Stimulated activated CD4-positive, alpha-beta T cell treated with anti-CD3 and anti-CD28 coated beads, Interleukin-12 subunit alpha, Interleukin-12 subunit beta, amount 100 ng/mL, for 4 hours (primary cell): Measurements from ENCODE around the gene ID1.
"Not testable (repeated sequence)": the region's sequence is repeated elsewhere in the genome, so short reads cannot be mapped to it uniquely, and the experiment has no call there.

ENCODE experiments used
- DNase-seq: peaks from one replicate; pipeline ENCODE4 v3.0.0-alpha.2; 2020

The ID1 gene

GRCh38 chr20:31573555-31574321 lies 31.4 kb upstream of the ID1 start:
- DNase-seq, result no peak

GRCh38 chr20:31574986-31575385 lies 30.1 kb upstream of the ID1 start:
- DNase-seq, result not testable (repeated sequence)

- no peak for DNase-seq
These were observed 28.3 kb upstream of the ID1 start for GRCh38 chr20:31576751-31577150.

GRCh38 chr20:31577194-31577593 lies 27.9 kb upstream of the ID1 start:
- no peak for DNase-seq

GRCh38 chr20:31578448-31579138 lies 26.5 kb upstream of the ID1 start:
- DNase-seq, result no peak

- no peak for DNase-seq
These were observed 25.8 kb upstream of the ID1 start for GRCh38 chr20:31579245-31579644.

- not testable (repeated sequence) for DNase-seq
These were observed 25.0 kb upstream of the ID1 start for GRCh38 chr20:31579941-31580651.

GRCh38 chr20:31580706-31581105 lies 24.4 kb upstream of the ID1 start:
- no peak for DNase-seq

- no peak for DNase-seq
These were observed 23.7 kb upstream of the ID1 start for GRCh38 chr20:31581391-31581790.

- no peak for DNase-seq
These were observed 17.3 kb upstream of the ID1 start for GRCh38 chr20:31587545-31588389.

GRCh38 chr20:31590717-31591225 lies 14.3 kb upstream of the ID1 start:
- DNase-seq, result no peak

GRCh38 chr20:31593221-31594001 lies 11.7 kb upstream of the ID1 start:
- no peak for DNase-seq

- no peak for DNase-seq
These were observed 11.0 kb upstream of the ID1 start for GRCh38 chr20:31594002-31594557.

- no peak for DNase-seq
These were observed 10.3 kb upstream of the ID1 start for GRCh38 chr20:31594558-31595379.

GRCh38 chr20:31595380-31595653 lies 9.8 kb upstream of the ID1 start:
- DNase-seq, result no peak

GRCh38 chr20:31595654-31596411 lies 9.3 kb upstream of the ID1 start:
- DNase-seq, result no peak

- not testable (repeated sequence) for DNase-seq
These were observed 8.7 kb upstream of the ID1 start for GRCh38 chr20:31596412-31596715.

GRCh38 chr20:31596831-31597480 lies 8.1 kb upstream of the ID1 start:
- DNase-seq, result no peak

GRCh38 chr20:31597481-31597855 lies 7.6 kb upstream of the ID1 start:
- DNase-seq, result no peak

- no peak for DNase-seq
These were observed 2.7 kb upstream of the ID1 start for GRCh38 chr20:31602431-31602778.
